WTC11 (cell line): ENCODE results near the gene KRTAP4-16. TPM values are rescaled to one million over a fixed set of nuclear protein-coding genes. Genes with fewer than 3 reads are reported as not detected.
A peak's percentile ranks its signal among the peaks of the same experiment; 100 is the strongest.
"Not testable (repeated sequence)": the region's sequence is repeated elsewhere in the genome, so short reads cannot be mapped to it uniquely, and the experiment has no call there.

ENCODE experiments used
- ATAC-seq: fragments of 200-7000 bp; cut with Tn5 transposase; 2 replicates; pipeline ENCODE4 v1.10.0; 2021; ENCODE audit warnings: mild to moderate bottlenecking, moderate library complexity
- CTCF ChIA-PET: fragments of 300-600 bp; sonication (Branson Sonifier 250); formaldehyde crosslinking; loops from one replicate; lab custom pipeline; 2021; ENCODE audit warnings: antibody characterized with exemption; lab: Charles Lee
- POLR2A ChIA-PET: fragments of 350-600 bp; sonication (Branson Sonifier 250); formaldehyde crosslinking; loops from one replicate; lab custom pipeline; 2021; ENCODE audit warnings: antibody characterized with exemption; lab: Charles Lee
- DNase-seq: peaks from one replicate; pipeline ENCODE4 v3.0.0; 2021; ENCODE audit warnings: low spot score
- H3K27ac Mint-ChIP-seq: 2 replicates; pipeline ENCODE4 v1.8.0; 2021; ENCODE audit warnings: mixed read lengths
- H3K27me3 Mint-ChIP-seq: 2 replicates; pipeline ENCODE4 v1.8.0; 2021; ENCODE audit warnings: low read depth, mild to moderate bottlenecking, moderate library complexity, mixed read lengths
- H3K36me3 Mint-ChIP-seq: 2 replicates; pipeline ENCODE4 v1.8.0; 2021; ENCODE audit warnings: mixed read lengths
- H3K4me1 Mint-ChIP-seq: 2 replicates; pipeline ENCODE4 v1.8.0; 2022; ENCODE audit warnings: mixed read lengths
- H3K4me3 Mint-ChIP-seq: 2 replicates; pipeline ENCODE4 v1.8.0; 2021; ENCODE audit warnings: mild to moderate bottlenecking, moderate library complexity, mixed read lengths
- H3K9me3 Mint-ChIP-seq: 2 replicates; pipeline ENCODE4 v1.8.0; 2021; ENCODE audit warnings: mixed read lengths
- ARID4B ChIP-seq: sonication (generic); formaldehyde crosslinking; IDR thresholded peaks from 2 replicates; pipeline ENCODE4 v1.8.0; 2023; ENCODE audit warnings: missing genetic modification reagents, mild to moderate bottlenecking, borderline replicate concordance
- CBFB ChIP-seq: sonication (generic); formaldehyde crosslinking; IDR thresholded peaks from 2 replicates; pipeline ENCODE4 v1.8.1; 2022; ENCODE audit warnings: mild to moderate bottlenecking, low read depth, missing genetic modification reagents
- E2F1 ChIP-seq: sonication (generic); formaldehyde crosslinking; IDR thresholded peaks from 2 replicates; pipeline ENCODE4 v1.8.0; 2022; ENCODE audit warnings: mild to moderate bottlenecking, missing genetic modification reagents
- HMGXB4 ChIP-seq: sonication (generic); formaldehyde crosslinking; IDR thresholded peaks from 2 replicates; pipeline ENCODE4 v1.8.1; 2023; ENCODE audit warnings: mild to moderate bottlenecking, moderate library complexity, missing genetic modification reagents
- IRF1 ChIP-seq: sonication (generic); formaldehyde crosslinking; IDR thresholded peaks from 2 replicates; pipeline ENCODE4 v1.8.0; 2023; ENCODE audit warnings: missing genetic modification reagents
- JAZF1 ChIP-seq: fragments of 250-450 bp; sonication (Bioruptor Pico); IDR thresholded peaks from 2 replicates; pipeline ENCODE4 v1.9.0; 2021; ENCODE audit warnings: moderate library complexity, mild to moderate bottlenecking, inconsistent platforms
- MLX ChIP-seq: sonication (generic); formaldehyde crosslinking; IDR thresholded peaks from 2 replicates; pipeline ENCODE4 v1.8.1; 2023; ENCODE audit warnings: mild to moderate bottlenecking, missing genetic modification reagents, moderate library complexity
- NFE2L1 ChIP-seq: sonication (generic); formaldehyde crosslinking; IDR thresholded peaks from 2 replicates; pipeline ENCODE4 v1.8.1; 2023; ENCODE audit warnings: missing genetic modification reagents
- TEAD1 ChIP-seq: sonication (generic); formaldehyde crosslinking; IDR thresholded peaks from 2 replicates; pipeline ENCODE4 v1.8.0; 2022; ENCODE audit warnings: mild to moderate bottlenecking, missing genetic modification reagents
- ZBTB43 ChIP-seq: sonication (generic); formaldehyde crosslinking; IDR thresholded peaks from 2 replicates; pipeline ENCODE4 v1.8.1; 2023; ENCODE audit warnings: mild to moderate bottlenecking, missing genetic modification reagents
- ZNF219 ChIP-seq: sonication (generic); formaldehyde crosslinking; IDR thresholded peaks from 2 replicates; pipeline ENCODE4 v1.8.0; 2023; ENCODE audit warnings: missing genetic modification reagents, mild to moderate bottlenecking, borderline replicate concordance
- ZNF423 ChIP-seq: fragments of 250-450 bp; sonication (Bioruptor Pico); IDR thresholded peaks from 2 replicates; pipeline ENCODE4 v2.1.2; 2022; ENCODE audit warnings: mild to moderate bottlenecking, moderate library complexity
- ZNF532 ChIP-seq: fragments of 250-450 bp; sonication (Bioruptor Pico); IDR thresholded peaks from 2 replicates; pipeline ENCODE4 v1.9.0; 2021; ENCODE audit warnings: mild to moderate bottlenecking, borderline replicate concordance
- total RNA-seq: library from RNA; stranded (reverse); gene quantifications from 3 replicates; pipeline ENCODE4 v1.2.3, GENCODE V29; 2021

KRTAP4-16 gene
- total RNA-seq, 1 experiment from 2014 or later = not detected

- CTCF ChIA-PET, H3K4me3 Mint-ChIP-seq, DNase-seq, POLR2A ChIA-PET, H3K27me3 Mint-ChIP-seq, H3K36me3 Mint-ChIP-seq, ATAC-seq: not testable (repeated sequence)
- Mint-ChIP-seq H3K27ac (0 out of 2 replicates have a peak within 1 kb of the TSS, but pooled peaks have one; percentile 15), H3K9me3 (peaks cover 29% of the 10 kb centered on the region), H3K4me1 (peaks cover 10% of the 10 kb centered on the region)
- peak; percentile 78 for TF ChIP-seq ZNF423 (CRISPR knock-in tag)
Measured at GRCh38 chr17:41123991-41124371, 22.0 kb upstream of the KRTAP4-16 start, which contains the start of gene KRTAP4-12. TSS of gene KRTAP4-12 (minus strand) at chr17:41124182. CDS start at chr17:41124122, 60 bp downstream.

GRCh38 chr17:41123292-41123990, 21.4 kb upstream of the KRTAP4-16 start:
- ATAC-seq, CTCF ChIA-PET, H3K4me3 Mint-ChIP-seq, POLR2A ChIA-PET, H3K27me3 Mint-ChIP-seq, H3K36me3 Mint-ChIP-seq, DNase-seq: not testable (repeated sequence)
- peaks cover 14% of the 10 kb centered on the region for H3K4me1 Mint-ChIP-seq
- peaks cover 29% of the 10 kb centered on the region for H3K9me3 Mint-ChIP-seq
- H3K27ac Mint-ChIP-seq = 0 out of 2 replicates have a peak overlapping the region, but pooled peaks have one; percentile 15

GRCh38 chr17:41121742-41122141, 19.7 kb upstream of the KRTAP4-16 start:
- peaks cover 4% of the 10 kb centered on the region; the same call in 1 of the 2 replicates for H3K27me3 Mint-ChIP-seq
- no peak for DNase-seq
- ChIA-PET CTCF (no interaction called here), POLR2A (no interaction called here)
- no peak overlapping the region for H3K27ac Mint-ChIP-seq
- H3K4me1 Mint-ChIP-seq = peaks cover 20% of the 10 kb centered on the region
- ATAC-seq = no peak
- peaks cover 5% of the 10 kb centered on the region for H3K36me3 Mint-ChIP-seq
- no peak overlapping the region for H3K4me3 Mint-ChIP-seq
- peaks cover 29% of the 10 kb centered on the region for H3K9me3 Mint-ChIP-seq
- no peak for TF ChIP-seq E2F1 (CRISPR knock-in tag)
- TF ChIP-seq NFE2L1 (CRISPR knock-in tag) = no peak
- TF ChIP-seq IRF1 = no peak
- no peak for TF ChIP-seq JAZF1 (CRISPR knock-in tag)
- TF ChIP-seq TEAD1 (CRISPR knock-in tag) = no peak
- no peak for TF ChIP-seq ARID4B (CRISPR knock-in tag)
- no peak for TF ChIP-seq ZBTB43 (CRISPR knock-in tag)
- no peak for TF ChIP-seq CBFB (CRISPR knock-in tag)
- TF ChIP-seq ZNF532 (CRISPR knock-in tag) = no peak
- no peak for TF ChIP-seq HMGXB4 (CRISPR knock-in tag)
- TF ChIP-seq ZNF219 (CRISPR knock-in tag) = no peak
- TF ChIP-seq MLX = no peak
